PFSK-1 (cell line): ENCODE measurements around the gene NLRP12.

Source experiments
- FOXP2 ChIP-seq: optimal IDR thresholded peaks from 2 replicates; pipeline ENCODE3; 2011; ENCODE audit warnings: borderline replicate concordance, control low read depth, inconsistent platforms; ENCODE audit not compliant: insufficient read depth; ENCODE audit errors: extremely low read length, extremely low read depth
- POLR2AphosphoS5 ChIP-seq: IDR thresholded peaks from 2 replicates; pipeline ENCODE4 v1.6.1; 2012; ENCODE audit warnings: low read depth, mild to moderate bottlenecking, control low read depth, low read length, moderate library complexity
- REST ChIP-seq, 2 experiments: IDR thresholded peaks; 2 replicates each; pipeline versions ENCODE4 v1.6.1 to v1.8.0; 2011 to 2012; ENCODE audit warnings: low read depth in 2 of 2, low read length in 2 of 2, control low read depth in 1 of 2, inconsistent platforms in 1 of 2, mild to moderate bottlenecking in 1 of 2, moderate library complexity in 1 of 2; ENCODE audit not compliant: insufficient read depth in 1 of 2
- SIN3A ChIP-seq: IDR thresholded peaks from 2 replicates; pipeline ENCODE4 v1.6.1; 2012; ENCODE audit warnings: mild to moderate bottlenecking, low read length, moderate library complexity, borderline replicate concordance; ENCODE audit not compliant: insufficient read depth
- TAF1 ChIP-seq: IDR thresholded peaks from 2 replicates; pipeline ENCODE4 v1.6.1; 2012; ENCODE audit warnings: low read length, control low read depth, borderline replicate concordance; ENCODE audit not compliant: insufficient read depth

Gene NLRP12

GRCh38 chr19:53792721-53793433 is 31.2 kb downstream of the NLRP12 start:
- TF ChIP-seq FOXP2 (no peak), REST (IDR thresholded peaks at IDR 0.05; ENCODE audit: insufficient read depth in 1 of 2, low read depth in 2 of 2, low read length in 2 of 2) (no peak), POLR2AphosphoS5 (no peak), TAF1 (no peak), SIN3A (no peak)

GRCh38 chr19:53789708-53790678 is 34.1 kb downstream of the NLRP12 start:
- TF ChIP-seq TAF1 (no peak), REST (IDR thresholded peaks at IDR 0.05; ENCODE audit: insufficient read depth in 1 of 2, low read depth in 2 of 2, low read length in 2 of 2) (no peak), SIN3A (no peak), POLR2AphosphoS5 (no peak), FOXP2 (no peak)

- TF ChIP-seq POLR2AphosphoS5 (no peak), FOXP2 (no peak), REST (IDR thresholded peaks at IDR 0.05; ENCODE audit: insufficient read depth in 1 of 2, low read depth in 2 of 2, low read length in 2 of 2) (no peak), SIN3A (no peak)
Observed at GRCh38 chr19:53787266-53787665, 36.8 kb downstream of the NLRP12 start.

- TF ChIP-seq REST (IDR thresholded peaks at IDR 0.05; ENCODE audit: insufficient read depth in 1 of 2, low read depth in 2 of 2, low read length in 2 of 2) (no peak), FOXP2 (no peak), SIN3A (no peak)
Observed at GRCh38 chr19:53786744-53787143, 37.4 kb downstream of the NLRP12 start.
